HepG2 (cell line): ENCODE results near the gene RRAD. TPM values are rescaled to one million over a fixed set of nuclear protein-coding genes. Genes with fewer than 3 reads are reported as not detected.

ENCODE experiments used
- CENPT ChIP-seq: sonication (generic); formaldehyde crosslinking; IDR thresholded peaks from 2 replicates; pipeline ENCODE4 v1.8.0; 2022; ENCODE audit warnings: low read depth, mild to moderate bottlenecking, moderate library complexity, missing genetic modification reagents
- CERS6 ChIP-seq: sonication (generic); formaldehyde crosslinking; IDR thresholded peaks from 2 replicates; pipeline ENCODE4 v1.5.0; 2020; ENCODE audit warnings: missing genetic modification reagents
- CREB3 ChIP-seq: sonication (generic); formaldehyde crosslinking; IDR thresholded peaks from 2 replicates; pipeline ENCODE4 v1.5.0; 2020; ENCODE audit warnings: missing genetic modification reagents
- CREBL2 ChIP-seq: sonication (generic); formaldehyde crosslinking; IDR thresholded peaks from 2 replicates; pipeline ENCODE4 v1.8.1; 2023; ENCODE audit warnings: missing genetic modification reagents, mild to moderate bottlenecking, borderline replicate concordance
- FLYWCH1 ChIP-seq: sonication (generic); formaldehyde crosslinking; IDR thresholded peaks from 2 replicates; pipeline ENCODE4 v1.8.1; 2023; ENCODE audit warnings: mild to moderate bottlenecking, missing genetic modification reagents
- FOXJ3 ChIP-seq: sonication (generic); formaldehyde crosslinking; IDR thresholded peaks from 2 replicates; pipeline ENCODE4 v1.4.0; 2020; ENCODE audit warnings: missing genetic modification reagents, mild to moderate bottlenecking, borderline replicate concordance
- GTF3A ChIP-seq: sonication (generic); formaldehyde crosslinking; conservative IDR thresholded peaks from 2 replicates; pipeline ENCODE4 v1.4.0; 2020; ENCODE audit warnings: mild to moderate bottlenecking, missing genetic modification reagents
- HMG20A ChIP-seq: IDR thresholded peaks from 2 replicates; pipeline ENCODE4 v1.6.1; 2016; ENCODE audit warnings: borderline replicate concordance
- KAT2B ChIP-seq: fragments of 150-350 bp; IDR thresholded peaks from 2 replicates; pipeline ENCODE4 v1.6.1; 2014; ENCODE audit warnings: low read depth, low read length, borderline replicate concordance
- MAFG ChIP-seq: sonication (generic); formaldehyde crosslinking; IDR thresholded peaks from 2 replicates; pipeline ENCODE4 v1.5.1; 2020; ENCODE audit warnings: mild to moderate bottlenecking, missing genetic modification reagents
- NR2C2 ChIP-seq: sonication (generic); formaldehyde crosslinking; IDR thresholded peaks from 2 replicates; pipeline ENCODE4 v1.4.0; 2020; ENCODE audit warnings: missing genetic modification reagents, mild to moderate bottlenecking, moderate library complexity, borderline replicate concordance
- REL ChIP-seq: sonication (generic); formaldehyde crosslinking; conservative IDR thresholded peaks from 2 replicates; pipeline ENCODE4 v1.8.0; 2022; ENCODE audit warnings: mild to moderate bottlenecking, missing genetic modification reagents, moderate library complexity
- RFX3 ChIP-seq: IDR thresholded peaks from 2 replicates; pipeline ENCODE4 v1.6.1; 2016; ENCODE audit warnings: missing biosample characterization, missing genetic modification reagents
- XRCC5 ChIP-seq: fragments of 200-400 bp; formaldehyde crosslinking; optimal IDR thresholded peaks from 2 replicates; pipeline ENCODE3; 2017; ENCODE audit warnings: mild to moderate bottlenecking, low read length
- ZFAT ChIP-seq: sonication (generic); formaldehyde crosslinking; conservative IDR thresholded peaks from 2 replicates; pipeline ENCODE4 v1.8.1; 2023; ENCODE audit warnings: missing genetic modification reagents, inconsistent platforms
- ZKSCAN1 ChIP-seq: fragments of 150-350 bp; IDR thresholded peaks from 2 replicates; pipeline ENCODE4 v1.6.1; 2014; ENCODE audit warnings: low read length
- ZKSCAN5 ChIP-seq: sonication (generic); formaldehyde crosslinking; IDR thresholded peaks from 2 replicates; pipeline ENCODE4 v1.5.1; 2020; ENCODE audit warnings: mild to moderate bottlenecking, missing genetic modification reagents
- ZNF670 ChIP-seq: sonication (generic); formaldehyde crosslinking; IDR thresholded peaks from 2 replicates; pipeline ENCODE4 v1.8.0; 2022; ENCODE audit warnings: mild to moderate bottlenecking, missing genetic modification reagents, borderline replicate concordance
- ZNF691 ChIP-seq: sonication (generic); formaldehyde crosslinking; IDR thresholded peaks from 2 replicates; pipeline ENCODE4 v1.4.0; 2020; ENCODE audit warnings: missing genetic modification reagents, low read depth, mild to moderate bottlenecking, borderline replicate concordance
- ZSCAN22 ChIP-seq: sonication (generic); formaldehyde crosslinking; IDR thresholded peaks from 2 replicates; pipeline ENCODE4 v1.4.0; 2020; ENCODE audit warnings: mild to moderate bottlenecking, missing genetic modification reagents
- ZSCAN5A ChIP-seq: sonication (generic); formaldehyde crosslinking; IDR thresholded peaks from 2 replicates; pipeline ENCODE4 v1.8.0; 2022; ENCODE audit warnings: mild to moderate bottlenecking, missing genetic modification reagents, borderline replicate concordance
- polyA plus RNA-seq, 8 experiments: library from polyadenylated mRNA; depleted of rRNA in 3 of 8; stranded (reverse) in 7 of 8; unstranded in 1 of 8; fragments of >200 nt; fragmentation: Illumina TruSeq in 4 of 8; extraction: Trizol in 4 of 8; gene quantifications; 2 replicates each; pipeline versions ENCODE4 v1.2.1 to v1.2.3, GENCODE V29; 2011 to 2016; ENCODE audit warnings: low read depth in 4 of 8, missing spikeins in 1 of 8, mixed read lengths in 1 of 8; ENCODE audit not compliant: insufficient read depth in 1 of 8
- total RNA-seq, 5 experiments: library from RNA; depleted of rRNA; stranded (reverse); fragments of >200 nt; fragmentation: Illumina TruSeq; extraction: Trizol; gene quantifications; 2 replicates each; pipeline ENCODE4 v1.2.3, GENCODE V29; 2016; ENCODE audit warnings: low read depth in 1 of 5

The RRAD gene
- total and polyA plus RNA-seq, 2 of the 13 experiments (the other 11 are each of a cell fraction or from before 2014, with no cell fraction given), result 0.80 to 1.1 TPM

- no peak; the same call in 1 of the 2 replicates for TF ChIP-seq CERS6 (CRISPR knock-in tag)
- TF ChIP-seq XRCC5, result peak; percentile 7
- no peak for TF ChIP-seq ZNF691 (CRISPR knock-in tag)
- no peak for TF ChIP-seq ZKSCAN5 (CRISPR knock-in tag)
- no peak for TF ChIP-seq FOXJ3 (CRISPR knock-in tag)
- 0 out of 2 replicates have a peak, but pooled peaks have one; percentile 5 for TF ChIP-seq FLYWCH1 (CRISPR knock-in tag)
- TF ChIP-seq CREBL2 (CRISPR knock-in tag), result no peak
- no peak for TF ChIP-seq CENPT (CRISPR knock-in tag)
- TF ChIP-seq HMG20A (CRISPR knock-in tag), result no peak
- TF ChIP-seq KAT2B, result no peak
- TF ChIP-seq GTF3A (CRISPR knock-in tag), result 0 out of 2 replicates have a peak, but pooled peaks have one; percentile 5
- TF ChIP-seq ZSCAN22 (CRISPR knock-in tag), result no peak
- TF ChIP-seq ZFAT (CRISPR knock-in tag), result no peak; the same call in 1 of the 2 replicates
- no peak for TF ChIP-seq ZNF670
- TF ChIP-seq CREB3, result peak; percentile 19; the same call in 1 of the 2 replicates
- TF ChIP-seq MAFG (CRISPR knock-in tag), result no peak
- TF ChIP-seq REL, result no peak
- no peak for TF ChIP-seq ZSCAN5A (CRISPR knock-in tag)
- no peak for TF ChIP-seq ZKSCAN1
- no peak for TF ChIP-seq NR2C2 (CRISPR knock-in tag)
- TF ChIP-seq RFX3 (CRISPR knock-in tag), result no peak
These were observed 44.3 kb downstream of the RRAD start (continued) for GRCh38 chr16:66881014-66881417.
